Stimulated activated CD4-positive, alpha-beta T cell treated with anti-CD3 and anti-CD28 coated beads, Interleukin-4, amount 100 ng/mL, for 24 hours (primary cell): Measurements from ENCODE around the gene LRRC37A2.
A peak's percentile ranks its signal among the peaks of the same experiment; 100 is the strongest.
"Not testable (repeated sequence)": the region's sequence is repeated elsewhere in the genome, so short reads cannot be mapped to it uniquely, and the experiment has no call there.

Experiments
- DNase-seq: peaks from one replicate; pipeline ENCODE4 v3.0.0-alpha.2; 2020

Gene LRRC37A2

GRCh38 chr17:46600767-46601166 is 88.5 kb downstream of the LRRC37A2 start:
- not testable (repeated sequence) for DNase-seq

GRCh38 chr17:46603125-46603524 is 90.9 kb downstream of the LRRC37A2 start:
- peak; percentile 3 for DNase-seq
